Suprapubic skin (tissue), 4 donors: ENCODE measurements around the gene LZIC.

ENCODE experiments used
- EP300 ChIP-seq: sonication (generic); formaldehyde crosslinking; IDR thresholded peaks from one replicate; pipeline ENCODE4 v1.6.1; 2017; ENCODE audit warnings: antibody characterized with exemption
- POLR2AphosphoS5 ChIP-seq, 3 donors: sonication (generic); formaldehyde crosslinking; IDR thresholded peaks; one replicate each; pipeline ENCODE4 v1.6.1; 2017; ENCODE audit warnings: antibody characterized with exemption in 3 of 3
- TF ChIP-seq, protein P1 (sequence below), 2 donors: fragments of 200-600 bp in 1 of 2; fragments of 450-650 bp in 1 of 2; sonication (generic) in 1 of 2; IDR thresholded peaks; one replicate each; pipeline ENCODE4 v1.5.1; 2016 to 2019; ENCODE audit warnings: antibody characterized with exemption in 2 of 2, mild to moderate bottlenecking in 1 of 2, moderate library complexity in 1 of 2

DNA sequence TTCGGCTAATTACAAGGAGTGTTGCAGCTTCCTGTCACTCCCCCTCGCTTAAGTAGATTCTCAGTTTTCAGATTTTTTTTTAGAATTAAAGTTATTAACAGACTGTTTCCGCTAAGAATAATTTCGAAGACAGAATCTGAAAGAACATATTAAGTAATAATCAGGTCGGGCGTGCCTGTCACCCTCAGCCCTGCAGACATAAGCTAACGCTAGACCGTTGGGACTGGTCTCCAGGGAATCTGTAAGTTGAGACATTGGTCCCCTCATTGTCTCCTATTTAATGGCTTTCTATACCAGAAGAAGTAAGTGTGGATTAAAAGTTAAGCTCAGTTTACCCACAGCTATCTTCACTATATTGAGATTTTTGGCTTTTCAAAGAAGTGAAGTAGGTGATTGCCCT is 14.5 kb upstream of the LZIC start:
- TF ChIP-seq EP300 (no peak), POLR2AphosphoS5 (IDR thresholded peaks at IDR 0.05) (no peak)
- TF ChIP-seq, protein P1, sequence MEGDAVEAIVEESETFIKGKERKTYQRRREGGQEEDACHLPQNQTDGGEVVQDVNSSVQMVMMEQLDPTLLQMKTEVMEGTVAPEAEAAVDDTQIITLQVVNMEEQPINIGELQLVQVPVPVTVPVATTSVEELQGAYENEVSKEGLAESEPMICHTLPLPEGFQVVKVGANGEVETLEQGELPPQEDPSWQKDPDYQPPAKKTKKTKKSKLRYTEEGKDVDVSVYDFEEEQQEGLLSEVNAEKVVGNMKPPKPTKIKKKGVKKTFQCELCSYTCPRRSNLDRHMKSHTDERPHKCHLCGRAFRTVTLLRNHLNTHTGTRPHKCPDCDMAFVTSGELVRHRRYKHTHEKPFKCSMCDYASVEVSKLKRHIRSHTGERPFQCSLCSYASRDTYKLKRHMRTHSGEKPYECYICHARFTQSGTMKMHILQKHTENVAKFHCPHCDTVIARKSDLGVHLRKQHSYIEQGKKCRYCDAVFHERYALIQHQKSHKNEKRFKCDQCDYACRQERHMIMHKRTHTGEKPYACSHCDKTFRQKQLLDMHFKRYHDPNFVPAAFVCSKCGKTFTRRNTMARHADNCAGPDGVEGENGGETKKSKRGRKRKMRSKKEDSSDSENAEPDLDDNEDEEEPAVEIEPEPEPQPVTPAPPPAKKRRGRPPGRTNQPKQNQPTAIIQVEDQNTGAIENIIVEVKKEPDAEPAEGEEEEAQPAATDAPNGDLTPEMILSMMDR (IDR thresholded peaks at IDR 0.05): no peak
